Measurements from ENCODE around the gene EPHA3. TPM values are rescaled to one million over a fixed set of nuclear protein-coding genes. Genes with fewer than 3 reads are reported as not detected.

The EPHA3 gene
- total and polyA plus RNA-seq, 9 of the 15 experiments (the other 6 are each of a cell fraction or from before 2014, with no cell fraction given), result not detected

DNA sequence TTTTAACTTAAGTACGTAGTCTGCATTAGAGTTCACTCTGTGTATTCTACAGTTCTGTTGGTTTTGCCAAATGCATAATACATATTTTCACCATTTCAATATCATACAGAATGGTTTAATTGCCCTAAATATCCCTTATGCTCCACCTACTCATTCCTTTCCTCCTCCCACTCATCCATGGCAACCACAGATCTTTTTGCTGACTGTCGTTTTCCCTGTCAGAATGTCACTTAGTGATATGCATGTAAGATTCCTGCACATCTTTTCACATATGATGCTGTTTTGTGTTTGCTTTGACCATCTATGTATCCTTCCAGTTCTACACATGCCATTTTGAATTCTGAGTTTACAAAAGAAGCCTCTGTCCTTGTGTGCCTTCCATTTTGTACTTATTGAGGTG, 36.7 kb downstream of the EPHA3 start (continued):
- TF ChIP-seq, protein P1, sequence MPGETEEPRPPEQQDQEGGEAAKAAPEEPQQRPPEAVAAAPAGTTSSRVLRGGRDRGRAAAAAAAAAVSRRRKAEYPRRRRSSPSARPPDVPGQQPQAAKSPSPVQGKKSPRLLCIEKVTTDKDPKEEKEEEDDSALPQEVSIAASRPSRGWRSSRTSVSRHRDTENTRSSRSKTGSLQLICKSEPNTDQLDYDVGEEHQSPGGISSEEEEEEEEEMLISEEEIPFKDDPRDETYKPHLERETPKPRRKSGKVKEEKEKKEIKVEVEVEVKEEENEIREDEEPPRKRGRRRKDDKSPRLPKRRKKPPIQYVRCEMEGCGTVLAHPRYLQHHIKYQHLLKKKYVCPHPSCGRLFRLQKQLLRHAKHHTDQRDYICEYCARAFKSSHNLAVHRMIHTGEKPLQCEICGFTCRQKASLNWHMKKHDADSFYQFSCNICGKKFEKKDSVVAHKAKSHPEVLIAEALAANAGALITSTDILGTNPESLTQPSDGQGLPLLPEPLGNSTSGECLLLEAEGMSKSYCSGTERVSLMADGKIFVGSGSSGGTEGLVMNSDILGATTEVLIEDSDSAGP (CRISPR knock-in tag; IDR thresholded peaks at IDR 0.05), result no peak
- TF ChIP-seq, protein P2, sequence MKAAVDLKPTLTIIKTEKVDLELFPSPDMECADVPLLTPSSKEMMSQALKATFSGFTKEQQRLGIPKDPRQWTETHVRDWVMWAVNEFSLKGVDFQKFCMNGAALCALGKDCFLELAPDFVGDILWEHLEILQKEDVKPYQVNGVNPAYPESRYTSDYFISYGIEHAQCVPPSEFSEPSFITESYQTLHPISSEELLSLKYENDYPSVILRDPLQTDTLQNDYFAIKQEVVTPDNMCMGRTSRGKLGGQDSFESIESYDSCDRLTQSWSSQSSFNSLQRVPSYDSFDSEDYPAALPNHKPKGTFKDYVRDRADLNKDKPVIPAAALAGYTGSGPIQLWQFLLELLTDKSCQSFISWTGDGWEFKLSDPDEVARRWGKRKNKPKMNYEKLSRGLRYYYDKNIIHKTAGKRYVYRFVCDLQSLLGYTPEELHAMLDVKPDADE (conservative IDR thresholded peaks at IDR 0.05; ENCODE audit: control insufficient read depth, low read depth, low read length), result no peak
- TF ChIP-seq NFXL1 (CRISPR knock-in tag; IDR thresholded peaks at IDR 0.05) (no peak), KDM2B (CRISPR knock-in tag; IDR thresholded peaks at IDR 0.05) (no peak), DDX20 (tag; IDR thresholded peaks at IDR 0.05; ENCODE audit: low read depth) (no peak), ZNF347 (CRISPR knock-in tag; IDR thresholded peaks at IDR 0.05; ENCODE audit: low read depth) (no peak), HNRNPLL (IDR thresholded peaks at IDR 0.05; ENCODE audit: low read depth, low read length, poor library complexity, severe bottlenecking) (no peak)

DNA sequence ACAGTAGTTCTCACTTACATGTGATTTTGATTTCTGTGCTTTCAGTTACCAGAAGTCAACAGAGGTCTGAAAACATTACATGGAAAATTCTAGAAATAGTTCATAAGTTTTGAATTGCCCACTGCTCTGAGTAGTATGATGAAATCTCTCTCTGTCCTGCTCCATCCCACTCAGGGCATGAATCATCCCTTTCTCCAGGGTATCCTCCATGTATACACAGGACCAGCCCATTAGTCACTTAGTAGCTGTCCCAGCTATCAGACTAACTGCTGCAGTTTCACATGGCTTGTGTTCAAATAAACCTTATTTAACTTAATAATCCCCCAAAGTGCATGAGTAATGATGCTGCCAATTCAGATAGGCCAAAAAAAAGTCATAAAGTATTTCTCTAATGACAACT, 38.6 kb downstream of the EPHA3 start:
- BruUV-seq (replicated peaks), result no TSS peak
- no peak overlapping the region for H3K4me2 ChIP-seq (ENCODE audit: insufficient read depth, low read length)
- no peaks in the 10 kb centered on the region for H3K9me3 ChIP-seq (replicated peaks; ENCODE audit: control insufficient read depth, insufficient read depth, low read depth, low read length)
- no peaks in the 10 kb centered on the region for H3K4me1 ChIP-seq (replicated peaks in 1 of 2; ENCODE audit: control insufficient read depth in 2 of 2, insufficient read depth in 2 of 2, low read length in 2 of 2)
- no peak overlapping the region for H3K27ac ChIP-seq (ENCODE audit: extremely low read depth, low read depth, low read length)
- no peak overlapping the region for H3K9ac ChIP-seq (ENCODE audit: insufficient read depth in 1 of 2, low read depth in 2 of 2, low read length in 2 of 2)
- CTCF ChIA-PET (ENCODE audit: low intra/inter-chr PET ratio), result no interaction called here
- no peak overlapping the region for H2AFZ ChIP-seq (ENCODE audit: low read depth, low read length)
- H4K20me1 ChIP-seq (replicated peaks; ENCODE audit: control insufficient read depth, insufficient read depth, low read length), result no peaks in the 10 kb centered on the region
- no peak overlapping the region for H3K4me3 ChIP-seq
- H3K9me1 ChIP-seq (ENCODE audit: control insufficient read depth, insufficient read depth, low read length), result no peaks in the 10 kb centered on the region
- intact Hi-C loops (cut with micrococcal nuclease) (no loop called here), in situ Hi-C loops (cut with MboI) (no loop called here)
- FAIRE-seq (no peak), ATAC-seq (no peak), DNase-seq (ENCODE audit: extremely low read depth in 1 of 4, low spot score in 3 of 4) (no peak)
- POLR2A ChIA-PET, result no interaction called here
- no peaks in the 10 kb centered on the region for H3K36me3 ChIP-seq (ENCODE audit: control insufficient read depth, insufficient read depth, low read length)
- H3K27me3 ChIP-seq (ENCODE audit: control insufficient read depth in 2 of 2, insufficient read depth in 2 of 2, low read length in 2 of 2), result no peaks in the 10 kb centered on the region
- H3K79me2 ChIP-seq (ENCODE audit: control insufficient read depth, insufficient read depth, low read length), result no peaks in the 10 kb centered on the region
- TF ChIP-seq HNRNPK (IDR thresholded peaks at IDR 0.05; ENCODE audit: low read depth, low read length, poor library complexity, severe bottlenecking), result no peak
- no peak for TF ChIP-seq NR2C1 (IDR thresholded peaks at IDR 0.05)
- TF ChIP-seq NR2C1 (tag; IDR thresholded peaks at IDR 0.05), result no peak
- TF ChIP-seq, protein P3, sequence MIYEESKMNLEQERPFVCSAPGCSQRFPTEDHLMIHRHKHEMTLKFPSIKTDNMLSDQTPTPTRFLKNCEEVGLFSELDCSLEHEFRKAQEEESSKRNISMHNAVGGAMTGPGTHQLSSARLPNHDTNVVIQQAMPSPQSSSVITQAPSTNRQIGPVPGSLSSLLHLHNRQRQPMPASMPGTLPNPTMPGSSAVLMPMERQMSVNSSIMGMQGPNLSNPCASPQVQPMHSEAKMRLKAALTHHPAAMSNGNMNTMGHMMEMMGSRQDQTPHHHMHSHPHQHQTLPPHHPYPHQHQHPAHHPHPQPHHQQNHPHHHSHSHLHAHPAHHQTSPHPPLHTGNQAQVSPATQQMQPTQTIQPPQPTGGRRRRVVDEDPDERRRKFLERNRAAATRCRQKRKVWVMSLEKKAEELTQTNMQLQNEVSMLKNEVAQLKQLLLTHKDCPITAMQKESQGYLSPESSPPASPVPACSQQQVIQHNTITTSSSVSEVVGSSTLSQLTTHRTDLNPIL (CRISPR knock-in tag; IDR thresholded peaks at IDR 0.05), result no peak
- no peak for TF ChIP-seq SMARCE1 (IDR thresholded peaks at IDR 0.05)
- TF ChIP-seq FIP1L1 (IDR thresholded peaks at IDR 0.05; ENCODE audit: low read depth, low read length, poor library complexity, severe bottlenecking), result no peak
- no peak for TF ChIP-seq TBL1XR1 (IDR thresholded peaks at IDR 0.05; ENCODE audit: low read length in 2 of 2)
- TF ChIP-seq LARP7 (IDR thresholded peaks at IDR 0.05), result no peak
- TF ChIP-seq NEUROD1 (IDR thresholded peaks at IDR 0.05; ENCODE audit: borderline replicate concordance, low read depth, low read length, partially characterized antibody), result no peak
- TF ChIP-seq MAZ (CRISPR knock-in tag; conservative IDR thresholded peaks at IDR 0.05 in 1 of 2, IDR thresholded peaks at IDR 0.05 in 1 of 2), result no peak

All from K562 (cell line).